ENCODE measurements around the gene SH3BGRL2.

SH3BGRL2 gene

DNA sequence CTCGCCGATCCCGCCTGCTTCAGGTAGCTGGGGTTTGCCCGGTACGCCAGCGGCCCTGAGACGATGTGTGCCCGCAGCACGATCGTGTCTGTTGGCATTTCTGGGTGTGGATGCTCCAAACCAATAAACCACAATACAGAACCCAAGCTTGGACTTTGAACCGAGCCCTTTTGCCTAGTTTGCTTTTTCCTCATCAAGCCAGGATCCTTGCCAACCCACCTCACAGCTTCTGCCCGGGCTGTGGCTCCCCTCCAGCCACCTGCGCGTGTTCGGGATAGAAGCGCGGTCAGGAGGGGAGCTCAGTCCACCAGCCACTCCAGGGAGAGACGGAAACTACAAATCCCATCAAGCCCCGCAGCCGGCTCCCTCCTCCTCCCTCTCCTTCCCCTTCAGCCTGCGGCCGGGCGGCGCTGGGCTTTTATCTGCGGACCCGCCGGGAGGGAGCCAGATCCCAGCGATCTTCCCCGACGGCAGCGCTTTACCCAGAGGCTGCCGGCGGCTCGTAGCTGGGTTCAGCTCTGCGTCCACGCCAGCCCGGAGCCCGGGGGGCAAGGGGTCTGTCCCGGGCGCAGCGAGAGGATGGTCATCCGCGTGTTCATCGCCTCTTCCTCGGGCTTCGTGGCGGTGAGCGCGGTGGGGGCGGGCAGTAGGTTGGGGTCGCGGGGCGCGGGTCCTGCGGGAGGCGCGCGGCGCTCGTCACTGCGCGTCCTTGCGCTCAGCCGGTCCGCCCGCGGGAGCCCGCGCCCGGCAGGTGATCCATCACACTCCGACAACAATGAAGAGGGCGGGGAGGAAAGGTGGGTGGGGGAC is at the start of gene SH3BGRL2:
TSS of gene SH3BGRL2 (plus strand) at position 447 of the 810 bp plus-strand sequence. CDS start at position 580, 133 bp downstream.
- DNase-seq: peak; percentile 52 to 73

DNA sequence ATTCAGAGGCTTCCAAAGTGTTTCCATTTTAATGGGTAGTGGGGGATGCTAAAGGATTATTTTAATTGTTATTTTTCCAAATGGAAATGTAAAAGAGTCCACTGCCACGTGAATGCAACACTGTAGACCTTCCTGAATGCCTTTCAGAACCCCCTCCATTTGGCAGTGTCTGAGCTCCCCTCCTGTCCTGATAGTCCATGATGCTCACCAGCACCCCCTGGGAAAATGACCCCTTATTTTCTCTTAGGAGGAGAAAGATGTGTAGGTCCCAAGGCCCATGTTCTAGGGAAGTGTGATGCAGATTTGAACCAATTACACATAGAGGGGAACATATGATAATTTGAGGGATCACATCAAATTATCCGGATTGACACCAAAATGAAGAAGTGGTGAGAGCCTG is 46.8 kb upstream of the SH3BGRL2 start:
- no peak for DNase-seq

DNA sequence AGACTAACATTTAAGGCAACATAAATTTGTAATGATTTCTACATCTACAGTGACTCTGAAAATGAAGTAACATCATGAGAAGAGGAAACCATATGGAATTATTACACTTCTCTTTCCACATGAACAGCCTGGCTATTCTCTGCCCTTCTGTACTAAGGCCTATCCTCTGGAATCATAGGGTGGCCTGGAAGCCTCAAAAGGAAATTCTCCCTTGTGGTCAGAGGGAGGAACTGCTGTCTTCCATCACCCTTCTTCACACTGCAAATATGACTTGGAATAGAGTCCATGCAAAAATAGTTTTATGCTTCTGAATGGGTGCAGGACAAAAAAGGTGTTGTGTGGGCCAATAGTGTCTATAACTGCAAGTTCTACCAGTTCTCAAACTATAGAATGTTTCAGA is 44.6 kb upstream of the SH3BGRL2 start:
- DNase-seq: no peak

- DNase-seq: no peak
Measured at GRCh38 chr6:79589701-79590100, 41.4 kb upstream of the SH3BGRL2 start.

- DNase-seq: no peak
Measured at GRCh38 chr6:79597155-79597554, 34.0 kb upstream of the SH3BGRL2 start.

GRCh38 chr6:79598012-79598411 is 33.1 kb upstream of the SH3BGRL2 start:
- no peak for DNase-seq

DNA sequence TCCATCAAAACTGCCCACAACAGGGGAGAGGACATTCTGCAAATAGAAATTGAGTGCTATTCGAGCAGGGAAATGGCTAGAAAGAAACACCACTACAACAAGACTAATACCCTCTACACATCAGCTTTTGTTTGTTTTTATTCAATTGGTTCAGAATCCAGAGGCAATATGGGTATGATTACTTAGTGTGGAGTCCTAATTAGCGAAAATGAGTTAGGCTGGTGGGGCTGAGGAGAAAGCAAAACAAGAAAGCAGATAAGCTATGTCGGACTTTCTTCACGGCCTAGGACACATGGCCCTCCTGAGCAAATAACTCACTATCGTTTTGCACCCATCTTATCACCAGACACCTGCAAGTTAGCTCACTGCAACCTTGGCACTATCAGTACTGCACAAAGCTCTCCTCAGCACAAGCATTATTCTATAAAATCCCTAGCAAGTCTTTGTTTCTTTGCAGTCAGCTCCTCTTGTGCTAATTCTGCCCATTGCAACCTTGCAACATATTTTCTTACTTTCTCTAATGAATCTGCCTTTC is 31.3 kb upstream of the SH3BGRL2 start:
- no peak for DNase-seq

DNA sequence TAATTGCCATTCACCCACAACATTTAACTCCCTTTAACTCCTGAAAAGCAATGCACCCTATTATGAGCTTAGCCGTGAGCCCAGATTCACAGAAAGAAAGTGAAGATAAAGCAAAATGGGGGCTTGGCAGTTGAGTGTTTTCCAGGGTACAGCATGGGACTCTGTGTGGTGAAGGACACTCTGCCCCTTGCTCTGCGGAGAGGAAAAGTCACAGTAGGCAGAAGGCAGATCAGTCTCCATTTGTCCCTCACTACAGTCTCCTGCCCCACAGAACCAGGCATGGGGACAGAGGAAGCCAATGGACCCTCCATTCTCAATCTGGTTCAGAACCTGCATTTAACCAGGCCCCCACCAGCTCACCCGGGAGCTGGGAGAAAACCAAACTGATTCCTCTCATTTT is 30.8 kb upstream of the SH3BGRL2 start:
- DNase-seq: no peak

DNA sequence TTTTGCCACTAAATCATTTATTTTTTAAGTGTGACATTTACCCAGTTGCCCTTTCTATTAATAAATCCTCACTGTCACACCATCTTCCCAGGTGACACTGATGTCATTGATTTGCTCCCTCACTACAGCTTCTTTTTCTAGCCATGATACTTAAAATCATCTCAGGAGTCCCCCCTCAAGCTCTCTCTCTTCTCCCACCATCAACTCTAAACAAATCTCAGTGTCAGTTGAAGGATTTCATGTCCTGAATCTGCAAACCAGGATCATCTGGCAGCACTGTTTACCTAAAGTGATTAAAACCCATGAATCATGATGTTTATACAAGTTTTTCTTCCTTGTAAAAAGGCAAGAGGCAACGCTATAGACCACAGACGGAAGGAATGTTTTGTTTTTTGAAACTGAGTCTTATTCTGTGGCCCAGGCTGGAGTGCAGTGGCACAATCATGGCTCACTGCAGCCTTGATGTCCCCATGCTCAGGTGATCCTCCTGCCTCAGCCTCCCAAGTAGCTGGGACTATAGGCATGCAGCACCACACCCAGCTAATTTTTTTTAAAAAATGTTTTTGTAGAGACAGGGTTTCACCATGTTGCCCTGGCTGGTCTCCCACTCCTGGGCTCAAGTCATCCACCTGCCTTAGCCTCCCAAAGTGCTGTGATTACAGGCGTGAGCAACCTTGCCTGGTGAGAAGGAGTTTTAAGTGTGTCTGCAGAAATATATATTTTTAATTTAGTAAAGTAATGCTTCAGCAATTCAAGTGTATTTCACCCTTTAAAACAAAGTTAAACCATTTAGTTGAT is 30.1 kb upstream of the SH3BGRL2 start:
- DNase-seq: no peak

DNA sequence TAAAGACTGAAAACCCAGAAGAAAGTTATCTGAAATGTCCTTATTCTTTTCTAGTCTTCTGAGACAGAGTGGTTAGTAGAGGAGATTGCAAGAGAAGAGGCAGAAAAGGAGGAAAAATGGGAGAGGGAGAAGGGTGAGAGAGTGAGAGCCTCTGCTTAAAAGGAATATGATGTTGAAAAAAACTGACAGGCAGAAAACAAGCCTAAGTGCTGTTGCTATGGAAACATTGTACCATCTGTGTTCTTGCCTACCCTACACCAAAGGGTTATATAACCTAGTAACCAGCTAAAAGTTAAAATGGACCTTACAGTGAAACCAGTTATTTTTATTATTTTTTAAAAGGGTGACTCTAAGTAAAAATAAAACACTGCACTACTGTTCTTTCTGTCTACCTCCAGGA is 28.3 kb upstream of the SH3BGRL2 start:
- DNase-seq: no peak

DNA sequence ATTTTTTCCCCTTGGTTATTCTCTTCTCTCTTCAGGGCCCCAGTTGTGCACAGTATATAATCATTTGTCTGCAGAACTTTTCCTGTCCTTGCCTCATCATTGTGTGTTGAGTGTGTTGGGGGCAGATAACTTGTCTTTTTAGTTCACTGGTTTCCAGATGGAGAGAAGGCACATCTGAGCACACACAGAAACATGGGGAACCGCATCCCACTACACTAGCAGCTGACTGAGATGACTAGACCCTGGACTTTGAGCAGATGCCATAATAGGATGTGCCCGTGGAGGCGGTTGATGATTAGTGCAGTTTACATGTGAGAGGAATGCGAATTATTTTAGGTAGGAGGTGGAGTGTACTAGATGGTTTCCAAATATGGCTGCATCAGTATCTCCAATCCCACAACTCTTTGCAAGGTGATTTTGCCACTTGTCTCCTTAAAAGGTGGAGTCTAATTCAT is 26.5 kb upstream of the SH3BGRL2 start:
- no peak for DNase-seq

GRCh38 chr6:79605061-79605460 is 26.1 kb upstream of the SH3BGRL2 start:
- no peak for DNase-seq

DNA sequence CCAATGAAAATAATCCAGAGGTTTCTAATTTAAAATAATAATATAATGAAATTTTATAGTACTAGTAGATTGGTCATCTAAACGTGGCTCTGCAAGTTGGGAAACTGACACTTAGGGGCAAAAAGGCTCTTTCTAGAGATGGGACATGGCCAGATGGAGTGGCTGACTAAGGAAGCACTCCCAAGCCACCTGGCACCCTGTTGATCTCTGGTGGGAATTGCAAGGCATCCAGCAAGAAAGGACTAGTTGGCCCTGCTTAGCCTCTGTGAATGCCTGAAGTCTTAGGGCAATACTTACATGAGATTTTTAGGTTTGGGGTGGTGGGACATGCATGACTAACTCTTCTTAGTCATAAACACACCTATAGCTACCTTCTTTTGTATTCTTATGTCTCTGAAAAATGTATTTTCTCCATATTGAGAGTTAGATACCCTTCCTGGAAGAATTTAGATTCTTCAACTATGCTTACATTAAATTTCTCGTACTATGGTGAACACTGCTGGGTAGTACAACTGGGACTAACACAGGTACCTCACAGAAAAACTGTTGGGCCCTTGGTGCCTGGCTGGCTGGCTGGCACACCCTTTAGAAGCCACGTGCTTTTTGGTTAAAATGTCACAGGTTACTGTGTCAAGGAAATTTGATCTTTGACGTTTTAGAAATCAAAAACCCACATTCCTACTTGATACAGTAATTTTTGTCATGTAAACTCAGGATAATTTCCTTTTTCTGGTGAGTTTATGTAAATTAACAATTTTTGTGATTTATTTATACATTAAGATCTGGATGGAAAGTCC is 25.0 kb upstream of the SH3BGRL2 start:
- DNase-seq: no peak

DNA sequence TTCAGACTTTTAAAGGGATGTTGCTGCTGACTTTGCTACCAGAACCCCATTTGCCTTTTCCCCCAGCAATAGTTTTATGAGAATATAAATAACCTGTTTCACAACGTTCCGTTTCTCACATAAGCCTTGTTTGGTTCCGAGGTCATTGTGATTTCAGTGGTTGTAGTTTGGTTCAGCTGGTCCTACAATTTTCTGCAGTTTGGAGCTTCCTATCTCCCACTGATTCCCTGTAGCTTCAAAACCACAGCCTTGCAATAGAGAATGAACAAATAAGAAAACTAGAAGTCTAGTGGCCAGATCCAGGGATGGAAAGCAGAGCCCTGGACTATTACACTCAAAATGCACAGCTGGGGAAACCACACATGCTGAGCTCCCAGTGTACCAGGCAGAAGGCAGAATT is 24.1 kb upstream of the SH3BGRL2 start:
- DNase-seq: no peak

DNA sequence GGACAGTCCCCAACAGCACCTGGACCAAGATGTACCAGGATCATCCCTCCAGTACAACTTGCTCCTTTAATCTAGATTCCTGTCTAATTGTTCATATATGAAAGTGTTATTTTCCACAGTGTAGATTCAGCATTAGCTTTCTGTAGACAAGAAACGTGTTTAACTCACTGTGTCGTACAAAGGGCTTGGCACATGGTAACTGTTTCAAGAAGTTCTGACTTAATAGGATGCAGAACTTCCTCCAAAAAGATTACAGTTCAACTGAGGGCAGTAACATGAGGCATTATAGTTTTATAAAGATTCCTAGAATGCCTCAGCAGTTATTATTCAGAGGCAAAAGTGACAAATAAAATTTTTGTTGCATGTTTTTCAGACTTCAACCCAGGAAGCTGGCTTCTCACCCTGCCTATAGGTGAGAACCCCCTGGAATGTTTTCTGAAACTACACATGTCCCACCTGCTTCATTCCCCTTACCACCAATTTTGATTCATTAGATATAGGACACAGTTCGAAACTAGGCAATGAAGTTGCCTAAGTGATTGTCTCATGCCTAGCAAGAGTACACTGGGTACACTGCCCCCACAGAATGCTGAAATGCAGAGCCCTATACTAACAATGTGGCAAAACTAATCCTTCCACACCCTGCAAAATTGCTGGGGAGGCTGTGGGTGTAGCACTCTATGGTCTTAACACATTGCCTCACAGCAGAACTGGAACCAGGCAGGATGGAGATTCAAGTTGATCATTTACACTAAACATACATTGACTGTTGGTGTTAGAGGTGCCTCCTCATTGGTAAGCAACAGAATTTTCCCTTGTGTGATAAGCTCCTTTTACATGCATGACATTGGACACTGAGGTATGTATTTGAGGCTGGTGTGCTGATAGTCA is 22.6 kb upstream of the SH3BGRL2 start:
- DNase-seq: no peak

GRCh38 chr6:79609225-79609595 is 21.9 kb upstream of the SH3BGRL2 start:
- no peak for DNase-seq

GRCh38 chr6:79610306-79611009 is 20.7 kb upstream of the SH3BGRL2 start:
- DNase-seq: no peak

- DNase-seq: no peak
Measured at GRCh38 chr6:79612457-79612856, 18.7 kb upstream of the SH3BGRL2 start.

DNA sequence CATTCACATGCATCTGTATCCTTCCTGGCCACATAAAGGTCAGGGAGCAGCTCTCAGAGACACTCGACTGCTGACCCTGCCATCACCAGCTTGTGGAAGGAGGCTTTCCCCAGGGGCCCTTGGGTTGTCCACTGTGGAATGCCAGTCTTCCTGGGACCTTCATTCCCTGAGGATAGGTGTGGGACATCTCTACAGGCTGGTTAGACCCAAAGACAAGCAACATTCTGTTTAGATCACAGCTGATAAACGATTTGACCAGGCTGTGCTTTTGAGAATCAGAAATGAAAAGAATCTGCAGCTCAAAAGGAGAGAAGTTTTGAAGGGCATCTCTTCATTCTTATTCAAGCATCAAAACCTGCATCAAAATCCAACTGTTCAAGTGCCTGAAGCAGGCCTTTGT is 18.2 kb upstream of the SH3BGRL2 start:
- no peak for DNase-seq

- DNase-seq: no peak
Measured at GRCh38 chr6:79613912-79614311, 17.2 kb upstream of the SH3BGRL2 start.

All from NCI-H187 (cell line).